Loucy (cell line): ENCODE data around the gene PLAAT5.

Experiments
- CTCF ChIP-seq: fragments of 200-600 bp; sonication (generic); conservative IDR thresholded peaks from 2 replicates; pipeline ENCODE4 v1.5.1; 2014; ENCODE audit warnings: mild to moderate bottlenecking, antibody characterized with exemption, low read length
- EZH2phosphoT487 ChIP-seq: fragments of 200-600 bp; IDR thresholded peaks from 2 replicates; pipeline ENCODE4 v1.6.1; 2018; ENCODE audit warnings: antibody characterized with exemption, mild to moderate bottlenecking, moderate library complexity, borderline replicate concordance

- TF ChIP-seq CTCF (no peak), EZH2phosphoT487 (no peak)
These were observed 13.1 kb upstream of the PLAAT5 start for GRCh38 chr11:63504054-63504453.
